ENCODE data around the gene FOXO3. TPM values are rescaled to one million over a fixed set of nuclear protein-coding genes. Genes with fewer than 3 reads are reported as not detected.

The FOXO3 gene
- total RNA-seq, 6 experiments from 2014 or later = 21.1 to 28.9 (median 24.2) TPM

DNA sequence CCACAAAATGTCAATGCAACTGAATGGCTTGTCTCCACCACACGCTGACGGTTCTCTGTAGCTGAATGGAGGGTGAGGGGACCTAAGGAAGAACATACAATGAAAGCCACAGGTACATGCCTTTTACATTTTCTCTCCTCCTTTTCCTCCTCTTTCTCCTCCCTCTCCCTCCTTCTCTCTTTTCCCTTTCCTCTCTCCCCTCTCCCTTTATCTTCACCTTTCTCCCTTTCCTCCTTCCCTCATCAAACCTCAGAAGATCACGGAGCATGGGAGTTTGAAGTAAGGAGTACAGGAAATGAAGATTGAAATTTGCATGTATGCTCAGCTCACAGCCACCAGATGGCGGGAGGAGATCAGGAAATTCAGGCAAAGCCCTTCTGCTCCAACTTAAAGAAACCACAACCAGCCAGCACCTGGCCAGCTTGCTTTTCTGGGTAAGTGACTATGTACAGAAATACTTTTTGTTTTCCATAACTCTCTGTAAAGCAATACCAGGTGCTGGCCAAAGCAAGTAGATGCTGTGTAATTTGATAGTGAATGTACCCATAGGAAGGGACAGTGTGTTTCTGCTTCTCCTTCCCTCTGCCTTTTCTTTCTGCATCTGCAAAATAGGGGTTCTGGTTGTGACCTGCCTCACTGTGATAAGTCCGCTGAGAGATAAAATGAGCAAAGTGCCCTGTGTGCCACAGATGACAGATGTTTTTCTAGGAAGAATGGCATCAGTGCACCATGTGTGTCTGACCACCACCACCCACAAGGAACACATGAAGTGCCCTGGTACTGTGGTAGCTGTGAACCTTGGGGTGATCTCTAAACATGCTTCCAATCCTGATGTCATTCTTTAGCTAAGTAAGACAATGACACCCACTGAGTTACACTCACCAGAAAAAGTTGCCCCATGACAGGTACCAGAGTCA lies 18.6 kb upstream of the FOXO3 start:
- DNase-seq = peak; percentile 55
- peak overlapping the region; percentile 17 for H3K4me3 Mint-ChIP-seq
- TF ChIP-seq, protein P1, sequence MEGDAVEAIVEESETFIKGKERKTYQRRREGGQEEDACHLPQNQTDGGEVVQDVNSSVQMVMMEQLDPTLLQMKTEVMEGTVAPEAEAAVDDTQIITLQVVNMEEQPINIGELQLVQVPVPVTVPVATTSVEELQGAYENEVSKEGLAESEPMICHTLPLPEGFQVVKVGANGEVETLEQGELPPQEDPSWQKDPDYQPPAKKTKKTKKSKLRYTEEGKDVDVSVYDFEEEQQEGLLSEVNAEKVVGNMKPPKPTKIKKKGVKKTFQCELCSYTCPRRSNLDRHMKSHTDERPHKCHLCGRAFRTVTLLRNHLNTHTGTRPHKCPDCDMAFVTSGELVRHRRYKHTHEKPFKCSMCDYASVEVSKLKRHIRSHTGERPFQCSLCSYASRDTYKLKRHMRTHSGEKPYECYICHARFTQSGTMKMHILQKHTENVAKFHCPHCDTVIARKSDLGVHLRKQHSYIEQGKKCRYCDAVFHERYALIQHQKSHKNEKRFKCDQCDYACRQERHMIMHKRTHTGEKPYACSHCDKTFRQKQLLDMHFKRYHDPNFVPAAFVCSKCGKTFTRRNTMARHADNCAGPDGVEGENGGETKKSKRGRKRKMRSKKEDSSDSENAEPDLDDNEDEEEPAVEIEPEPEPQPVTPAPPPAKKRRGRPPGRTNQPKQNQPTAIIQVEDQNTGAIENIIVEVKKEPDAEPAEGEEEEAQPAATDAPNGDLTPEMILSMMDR (IDR thresholded peaks at IDR 0.05) = peak; percentile 94
- H3K36me3 Mint-ChIP-seq (ENCODE audit: low read depth) = no peaks in the 10 kb centered on the region
- H3K27ac Mint-ChIP-seq = no peak overlapping the region
- H3K9me3 Mint-ChIP-seq = no peaks in the 10 kb centered on the region
- H3K4me1 Mint-ChIP-seq (ENCODE audit: low read depth) = peaks cover 10% of the 10 kb centered on the region
- peaks cover 5% of the 10 kb centered on the region; the same call in 1 of the 2 replicates for H3K27me3 Mint-ChIP-seq (ENCODE audit: insufficient read depth)

DNA sequence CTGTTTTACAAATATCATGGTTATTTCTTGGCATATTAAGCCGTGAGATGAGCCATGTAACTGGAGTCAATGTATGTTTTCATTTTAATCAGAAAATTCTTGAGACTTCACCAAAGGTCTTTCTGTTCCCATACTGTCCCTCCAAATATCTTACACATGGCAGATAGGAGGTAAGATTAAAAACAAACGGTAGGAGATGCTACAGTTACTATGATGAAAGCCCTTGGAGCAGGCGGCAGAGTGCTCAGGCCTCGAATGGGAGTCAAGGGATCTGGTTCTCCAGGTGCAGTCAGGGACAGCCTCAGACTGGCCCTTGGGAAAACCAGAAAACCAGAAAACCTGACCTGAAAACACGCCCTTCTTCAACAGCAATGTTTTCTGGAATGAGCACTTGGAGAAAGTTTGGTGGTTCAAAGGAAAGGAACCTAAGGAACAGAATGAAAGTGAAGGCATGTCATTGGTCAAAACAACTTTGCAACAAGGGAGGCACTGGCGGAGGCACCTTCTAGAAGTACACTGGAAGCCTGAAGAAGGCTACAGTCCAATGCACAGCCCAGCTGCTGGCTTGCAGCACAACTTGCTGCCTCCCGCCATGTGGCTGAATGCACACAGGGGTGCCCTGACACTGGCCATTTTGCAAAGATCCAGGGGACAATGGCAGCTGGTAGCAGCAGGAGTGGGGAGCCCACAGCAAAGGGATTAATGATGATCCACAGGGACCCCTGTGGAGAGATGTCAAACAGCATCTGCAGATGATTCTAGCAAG lies 17.4 kb upstream of the FOXO3 start:
- H3K27me3 Mint-ChIP-seq (ENCODE audit: insufficient read depth) = no peaks in the 10 kb centered on the region
- TF ChIP-seq, protein P1 (IDR thresholded peaks at IDR 0.05) = no peak
- H3K4me3 Mint-ChIP-seq = no peak overlapping the region
- DNase-seq = no peak
- H3K27ac Mint-ChIP-seq = no peak overlapping the region
- H3K36me3 Mint-ChIP-seq (ENCODE audit: low read depth) = no peaks in the 10 kb centered on the region
- no peaks in the 10 kb centered on the region for H3K9me3 Mint-ChIP-seq
- peaks cover 10% of the 10 kb centered on the region for H3K4me1 Mint-ChIP-seq (ENCODE audit: low read depth)

DNA sequence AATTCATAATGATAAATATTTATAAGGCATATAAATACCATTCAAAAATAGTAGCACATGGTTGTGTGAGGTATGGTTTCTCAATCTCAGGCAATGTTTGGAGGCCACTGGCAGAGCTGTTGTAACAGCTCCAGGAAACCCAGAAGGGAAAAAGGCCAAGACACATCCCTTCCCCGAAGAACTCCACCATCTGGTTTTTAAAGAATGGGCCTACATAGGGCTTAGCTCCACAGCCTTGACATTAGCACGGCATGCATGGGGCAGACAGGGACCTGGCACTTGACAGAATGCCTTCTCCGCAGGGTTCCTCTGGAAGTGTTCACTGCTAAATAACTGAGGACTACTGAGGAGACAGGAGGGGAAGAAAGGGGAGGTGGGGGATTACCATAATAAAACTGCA lies 16.1 kb upstream of the FOXO3 start:
- DNase-seq = no peak
- H3K27ac Mint-ChIP-seq = no peak overlapping the region
- peaks cover 11% of the 10 kb centered on the region for H3K4me1 Mint-ChIP-seq (ENCODE audit: low read depth)

DNA sequence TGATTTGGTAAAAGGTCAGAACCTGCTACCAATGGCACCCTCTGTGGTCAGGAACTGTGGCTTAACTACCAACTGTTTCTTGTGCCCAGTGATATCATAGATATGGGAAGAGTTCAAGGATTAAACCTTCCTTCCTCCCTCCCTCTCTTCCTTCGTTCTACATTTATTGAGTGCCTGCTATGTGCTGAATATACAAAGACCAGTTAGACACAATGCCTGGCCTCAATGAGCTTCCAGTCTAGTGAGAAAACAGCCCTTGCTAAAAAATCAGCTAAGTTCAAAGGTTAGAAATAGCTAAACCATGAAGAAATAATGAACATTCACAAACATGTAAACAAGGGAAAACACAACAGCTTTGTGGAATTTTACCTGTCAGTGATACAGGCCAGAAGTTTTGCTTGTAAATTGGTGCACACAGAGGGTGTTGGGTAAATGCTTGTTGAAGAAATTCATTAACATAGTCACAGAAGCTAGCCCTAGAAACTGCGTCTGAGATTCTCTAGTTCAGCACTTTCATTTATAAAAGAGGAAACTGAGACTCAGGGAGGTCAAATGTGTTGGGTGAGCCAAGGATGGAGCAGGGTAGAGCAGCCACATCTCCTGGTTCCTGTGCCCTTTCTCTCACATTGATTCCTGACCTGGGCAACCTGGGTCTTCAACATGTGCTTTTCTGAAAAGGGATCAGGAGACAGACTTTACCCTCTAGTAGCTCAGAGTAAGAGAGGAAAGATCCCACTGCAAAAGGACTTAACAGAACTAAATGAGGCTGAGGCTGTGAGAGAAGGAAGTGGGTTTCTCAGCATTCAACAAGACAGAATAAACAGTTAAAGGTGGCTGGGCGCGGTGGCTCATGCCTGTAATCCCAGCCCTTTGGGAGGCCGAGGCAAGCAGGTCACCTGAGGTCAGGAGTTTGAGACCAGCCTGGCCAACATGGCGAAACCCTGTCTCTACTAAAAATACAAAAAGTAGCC lies 14.4 kb upstream of the FOXO3 start:
- no peak for DNase-seq
- Mint-ChIP-seq H3K4me3 (no peak overlapping the region), H3K9me3 (no peaks in the 10 kb centered on the region), H3K27me3 (ENCODE audit: insufficient read depth) (no peaks in the 10 kb centered on the region), H3K27ac (no peak overlapping the region), H3K4me1 (ENCODE audit: low read depth) (peaks cover 16% of the 10 kb centered on the region), H3K36me3 (ENCODE audit: low read depth) (no peaks in the 10 kb centered on the region)
- TF ChIP-seq, protein P1 (IDR thresholded peaks at IDR 0.05) = no peak

More for the DNA sequence above, 16.1 kb upstream of the FOXO3 start:
- Mint-ChIP-seq H3K9me3 (no peaks in the 10 kb centered on the region), H3K4me3 (no peak overlapping the region), H3K36me3 (ENCODE audit: low read depth) (no peaks in the 10 kb centered on the region), H3K27me3 (ENCODE audit: insufficient read depth) (no peaks in the 10 kb centered on the region)
- TF ChIP-seq, protein P1 (IDR thresholded peaks at IDR 0.05) = no peak

DNA sequence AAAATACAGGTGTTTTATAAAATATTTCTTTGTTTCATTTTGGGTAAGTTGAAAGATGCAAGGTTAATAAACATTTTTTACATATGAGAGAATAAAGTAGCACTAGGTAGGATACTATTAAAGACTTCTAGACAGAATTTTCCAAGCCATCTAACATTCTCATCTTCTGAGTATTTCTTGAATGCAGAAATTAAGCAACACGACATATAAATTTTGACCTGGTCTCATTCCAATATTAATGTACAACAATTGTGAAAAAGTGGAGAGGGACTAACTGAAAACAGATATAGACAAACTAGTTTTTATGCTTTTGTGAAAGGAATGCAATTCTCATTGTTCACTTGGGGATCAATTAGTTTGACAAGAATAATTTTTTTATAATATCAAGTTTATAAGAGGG lies 11.5 kb upstream of the FOXO3 start:
- peaks cover 8% of the 10 kb centered on the region for H3K27me3 Mint-ChIP-seq (ENCODE audit: insufficient read depth)
- no peak overlapping the region for H3K27ac Mint-ChIP-seq
- no peaks in the 10 kb centered on the region for H3K36me3 Mint-ChIP-seq (ENCODE audit: low read depth)
- H3K4me1 Mint-ChIP-seq (ENCODE audit: low read depth) = 0 out of 2 replicates have a peak, but pooled peaks cover 6% of the 10 kb centered on the region
- TF ChIP-seq, protein P1 (IDR thresholded peaks at IDR 0.05) = no peak
- DNase-seq = no peak
- H3K4me3 Mint-ChIP-seq = no peak overlapping the region
- no peaks in the 10 kb centered on the region for H3K9me3 Mint-ChIP-seq
